ENCODE measurements around the gene APBA2.
"Not testable (repeated sequence)": the region's sequence is repeated elsewhere in the genome, so short reads cannot be mapped to it uniquely, and the experiment has no call there.

Gene APBA2

DNA sequence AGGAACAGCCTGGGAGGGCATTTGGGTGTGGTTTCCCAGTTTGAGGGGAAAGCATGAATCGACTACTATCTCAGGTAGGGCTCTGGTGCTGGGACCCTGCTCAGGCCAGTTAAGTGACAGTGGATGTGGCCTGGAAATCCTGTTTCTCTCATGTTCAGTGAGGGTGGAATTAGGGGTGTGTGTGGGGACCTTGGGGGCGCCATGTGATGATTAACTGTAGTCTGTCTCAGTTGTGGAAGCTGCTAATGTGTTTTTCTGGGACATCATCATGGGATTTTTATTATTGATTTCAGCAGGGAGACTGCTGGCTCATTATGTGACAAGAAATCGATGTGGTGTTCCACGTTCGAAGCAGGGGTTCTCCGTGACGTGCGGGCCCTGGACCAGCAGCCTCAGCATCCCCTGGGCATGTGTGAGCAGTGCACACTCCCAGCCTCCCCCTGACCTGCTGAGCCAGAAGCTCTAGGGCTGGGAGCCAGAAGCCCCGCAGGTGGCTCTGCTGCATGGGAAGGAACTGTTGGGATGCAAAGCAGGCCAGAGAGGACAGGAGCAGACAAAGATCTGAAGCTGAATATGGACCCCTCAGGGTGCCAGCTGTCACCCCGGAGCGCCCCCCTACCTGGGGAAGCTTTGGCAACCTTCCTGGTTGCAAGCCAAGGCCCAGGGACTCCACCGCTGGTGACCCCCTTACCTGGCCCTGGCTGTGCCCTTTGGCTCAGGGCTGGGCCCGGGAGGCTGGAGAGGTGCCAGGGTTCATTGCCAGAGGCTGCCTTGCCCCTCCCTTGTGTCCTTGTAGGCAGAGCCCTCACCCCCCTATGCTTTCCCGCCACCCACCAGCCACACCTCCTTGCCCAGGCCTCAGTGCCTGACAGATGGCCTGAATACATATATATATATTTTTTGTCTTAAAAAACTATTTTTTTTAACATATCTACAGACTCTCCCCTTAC lies 149.8 kb downstream of the APBA2 start:
- DNase-seq (ENCODE audit: low read depth, low spot score), result no peak

DNA sequence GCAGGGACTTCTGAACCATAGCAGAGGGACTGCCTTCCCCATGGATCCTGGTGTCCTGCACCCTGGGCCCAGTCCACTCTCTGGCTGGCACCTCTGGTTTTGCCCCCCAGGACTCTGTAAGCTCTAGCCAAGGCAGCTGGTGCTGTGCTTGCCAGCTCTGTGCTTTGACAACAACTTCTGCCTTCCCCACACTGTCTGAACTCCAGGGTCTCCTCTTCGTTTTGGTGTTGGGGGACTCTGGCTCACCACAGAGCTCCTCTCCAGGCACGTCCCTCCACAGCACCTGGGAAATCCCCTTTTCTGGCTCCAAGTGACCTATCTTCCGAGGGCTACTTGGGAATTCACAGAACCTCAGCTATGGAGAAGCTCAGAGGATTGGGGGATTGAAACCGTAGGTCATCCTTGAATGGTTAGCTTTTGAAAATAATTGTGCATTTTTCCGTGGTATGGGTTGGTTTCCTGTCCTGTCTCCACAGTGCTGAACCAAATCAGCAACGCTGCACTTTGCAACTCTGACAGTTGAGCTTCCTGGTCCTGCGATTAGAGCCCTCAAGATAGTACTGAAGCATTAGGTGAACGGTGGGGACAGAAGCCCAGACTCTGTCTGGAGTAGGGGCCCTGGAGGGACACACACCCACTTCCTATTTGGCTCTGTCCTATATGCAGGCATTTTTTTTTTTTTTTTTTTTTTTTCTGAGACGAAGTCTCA lies 152.4 kb downstream of the APBA2 start:
- DNase-seq (ENCODE audit: low read depth, low spot score), result no peak

DNA sequence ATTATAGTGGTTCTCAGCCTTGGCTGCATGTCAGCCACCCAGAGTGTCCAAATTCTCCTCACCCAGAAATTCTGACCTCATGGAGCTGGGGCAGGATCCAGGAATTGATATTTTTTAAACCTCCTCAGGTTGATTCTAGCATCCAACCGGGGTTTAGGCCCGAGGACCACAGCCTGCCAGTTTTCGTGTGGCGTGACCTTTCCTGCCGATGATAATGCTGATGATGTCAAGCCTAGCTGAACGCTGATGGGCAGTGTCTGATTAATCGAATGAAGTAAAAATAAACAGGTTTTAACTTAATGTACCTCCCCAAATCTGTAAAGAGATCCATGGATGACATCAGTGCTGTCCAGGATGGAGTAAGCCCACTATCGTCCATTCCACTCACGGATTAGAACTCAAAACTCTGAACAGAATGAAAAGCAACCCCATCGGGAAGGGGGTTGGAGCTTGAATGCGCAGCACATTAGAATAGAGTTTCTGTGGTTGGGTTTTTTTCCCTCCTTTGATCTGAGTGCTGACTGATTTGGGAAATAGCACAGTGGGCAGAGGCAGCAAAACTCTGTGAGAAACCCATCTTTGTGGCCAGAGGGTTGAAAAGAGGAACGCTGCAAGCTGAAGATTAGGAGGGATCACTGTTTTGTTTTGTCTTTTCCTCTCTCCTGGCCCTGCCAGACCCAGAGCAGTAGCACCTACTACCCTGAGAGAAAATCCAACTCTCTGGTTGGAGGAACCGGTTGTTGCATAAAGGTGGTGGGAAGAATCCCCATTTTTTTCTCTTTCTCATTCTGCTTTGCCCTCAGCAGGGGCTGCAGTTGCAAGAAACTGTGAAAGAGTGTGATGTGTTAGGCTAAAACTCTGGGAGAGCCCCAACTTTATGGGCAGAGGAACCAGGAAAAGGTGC lies 153.9 kb downstream of the APBA2 start:
- DNase-seq (ENCODE audit: low read depth, low spot score), result no peak

DNA sequence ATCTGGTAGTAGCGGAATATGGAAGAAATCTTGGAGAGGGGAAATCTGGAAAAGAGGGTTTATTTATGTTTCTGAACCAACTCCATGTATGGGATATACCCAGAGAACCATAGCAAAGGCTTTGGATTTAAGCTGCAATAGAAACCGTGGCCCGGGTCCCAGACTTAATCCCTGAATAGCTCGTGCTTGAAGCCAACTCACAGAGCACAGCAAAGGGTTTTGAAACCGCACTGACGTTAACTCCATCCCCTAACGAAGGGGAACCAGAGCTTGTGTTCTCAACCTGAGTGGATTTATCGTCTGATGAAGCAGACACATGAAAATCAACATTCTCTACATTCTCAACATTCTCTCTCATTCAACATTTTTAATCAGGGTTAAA lies 154.6 kb downstream of the APBA2 start:
- DNase-seq (ENCODE audit: low read depth, low spot score), result no peak

DNA sequence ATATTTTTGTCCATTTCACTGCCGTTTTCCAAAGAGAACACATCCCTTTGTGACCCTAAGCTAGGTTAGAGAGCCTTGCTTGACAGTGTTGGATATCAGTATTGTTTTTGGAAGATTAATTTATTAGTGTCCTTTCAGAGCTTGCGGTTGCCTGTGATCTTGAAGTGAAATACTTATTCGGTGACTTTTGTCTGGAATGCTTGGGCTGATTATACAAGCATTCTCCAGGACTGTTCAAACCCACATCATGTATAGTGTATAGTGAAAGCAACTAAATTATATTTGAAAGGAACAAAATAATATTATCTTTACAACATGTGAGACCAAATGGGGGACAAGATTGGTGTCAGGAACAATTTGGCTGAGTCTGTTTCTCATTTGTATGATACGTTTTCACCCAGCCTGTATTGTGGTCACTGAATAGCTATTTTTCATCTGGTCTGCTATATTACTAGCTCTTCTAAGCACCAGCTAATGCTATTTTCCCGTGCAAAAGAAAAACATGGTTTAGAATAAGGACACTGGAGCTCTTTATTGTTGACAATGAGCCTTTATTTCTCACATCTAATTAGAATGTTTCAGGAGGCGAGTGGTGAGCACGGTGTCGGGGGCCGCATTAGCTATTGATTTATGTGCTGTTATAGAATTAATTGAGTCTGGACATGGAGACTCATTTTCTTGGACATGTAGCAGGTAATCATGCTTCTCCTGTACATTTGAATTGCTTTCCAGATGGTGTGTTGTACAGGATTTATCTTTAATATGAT lies 158.1 kb downstream of the APBA2 start:
- DNase-seq (ENCODE audit: low read depth, low spot score), result no peak

DNA sequence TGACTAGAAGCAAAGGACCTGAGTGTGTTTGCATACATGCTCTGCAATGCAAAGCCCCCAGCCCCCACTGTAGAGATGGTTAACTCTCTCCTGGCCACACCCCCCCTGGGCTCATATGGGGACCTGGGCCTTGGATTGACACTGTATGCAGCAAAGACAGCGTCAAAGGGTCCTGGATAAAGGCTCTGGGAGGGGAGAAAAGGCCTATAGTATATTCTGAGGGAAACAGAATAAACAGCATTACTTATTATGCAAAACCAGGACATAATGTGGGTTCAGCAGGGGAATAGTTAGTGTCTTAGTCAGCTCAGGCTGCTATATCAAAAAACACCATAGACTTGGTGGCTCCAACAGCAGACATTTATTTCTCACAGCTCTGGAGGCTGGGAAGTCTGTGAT lies 158.7 kb downstream of the APBA2 start:
- DNase-seq (ENCODE audit: low read depth, low spot score), result no peak

DNA sequence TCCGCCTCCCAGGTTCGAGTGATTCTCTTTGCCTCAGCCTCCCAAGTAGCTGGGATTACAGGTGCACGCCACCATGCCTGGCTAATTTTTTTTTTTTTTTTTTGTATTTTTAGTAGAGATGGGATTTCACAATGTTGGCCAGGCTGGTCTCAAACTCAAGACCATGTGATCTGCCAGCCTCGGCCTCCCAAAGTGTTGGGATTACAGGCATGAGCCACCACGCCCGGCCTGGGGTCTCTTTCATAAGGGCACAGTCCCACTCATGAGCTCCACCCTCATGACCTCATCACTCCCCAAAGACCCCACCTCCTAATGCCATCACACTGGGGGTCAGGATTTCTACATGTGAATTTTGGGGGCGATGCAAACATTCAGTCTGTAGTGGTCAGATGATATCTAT lies 159.4 kb downstream of the APBA2 start:
- DNase-seq (ENCODE audit: low read depth, low spot score), result not testable (repeated sequence)

DNA sequence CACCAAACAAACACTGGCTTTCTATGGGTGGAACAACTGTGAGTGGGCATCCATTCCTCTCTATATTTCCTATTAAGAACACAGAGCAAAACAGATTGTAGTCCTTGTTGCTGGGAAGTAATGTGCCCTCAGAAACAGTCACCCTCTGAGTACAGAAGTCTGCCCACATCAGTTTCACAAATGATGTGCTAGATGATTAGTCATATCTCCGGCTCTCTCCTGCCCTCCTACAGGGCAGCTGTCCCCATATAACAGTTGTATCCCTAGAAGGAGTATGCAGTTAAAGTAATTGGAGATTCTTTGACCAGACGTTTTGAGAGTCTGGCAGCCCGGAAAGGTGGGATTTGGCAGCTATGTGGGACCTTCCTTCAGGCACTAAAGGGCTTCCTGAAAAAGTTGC lies 159.9 kb downstream of the APBA2 start:
- no peak for DNase-seq (ENCODE audit: low read depth, low spot score)

DNA sequence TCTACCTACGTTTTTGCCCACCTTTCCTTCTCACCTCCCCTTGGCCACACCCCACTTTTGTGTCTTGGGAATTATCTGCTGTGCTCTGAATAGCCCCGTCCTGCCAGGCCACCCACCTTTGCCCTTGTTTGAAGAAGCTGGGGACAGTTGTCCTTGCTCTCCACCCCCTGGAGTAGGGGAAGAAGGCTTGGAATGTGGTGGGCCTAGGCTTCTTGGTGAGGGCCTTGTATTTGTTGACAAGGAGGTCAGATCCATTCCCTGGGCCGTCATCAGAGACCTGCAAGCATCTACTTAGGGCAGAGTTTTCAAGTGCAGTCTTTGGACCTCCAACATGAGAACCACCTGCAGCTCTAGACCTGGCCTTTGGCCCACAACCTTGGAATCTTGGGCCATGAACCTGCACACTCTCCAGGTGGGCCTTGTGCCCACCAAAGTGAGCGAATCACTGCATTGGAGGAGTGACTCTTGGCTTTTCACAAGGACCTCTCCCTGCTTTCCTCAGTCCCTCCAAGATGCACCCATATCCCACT lies 160.6 kb downstream of the APBA2 start:
- no peak for DNase-seq (ENCODE audit: low read depth, low spot score)

DNA sequence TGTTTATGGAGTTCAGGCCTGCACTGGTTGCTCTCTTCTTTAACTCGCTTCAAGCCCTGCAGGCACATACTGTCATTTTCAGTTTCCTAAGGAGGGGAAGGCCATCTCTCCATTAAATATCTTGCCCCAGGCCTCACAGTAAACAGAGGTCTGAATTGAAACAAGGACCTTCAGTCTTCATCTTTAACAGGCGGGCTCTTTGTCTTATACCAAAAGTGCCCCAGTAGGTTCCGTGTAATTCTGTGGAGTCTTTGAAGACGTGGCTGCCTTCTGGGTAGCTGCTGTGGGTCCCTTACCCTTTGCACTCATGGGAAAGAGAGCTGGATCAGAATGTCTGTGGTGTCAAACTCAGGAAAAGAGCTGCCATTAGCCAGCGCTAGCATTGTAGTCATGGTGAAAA lies 161.2 kb downstream of the APBA2 start:
- no peak for DNase-seq (ENCODE audit: low read depth, low spot score)

DNA sequence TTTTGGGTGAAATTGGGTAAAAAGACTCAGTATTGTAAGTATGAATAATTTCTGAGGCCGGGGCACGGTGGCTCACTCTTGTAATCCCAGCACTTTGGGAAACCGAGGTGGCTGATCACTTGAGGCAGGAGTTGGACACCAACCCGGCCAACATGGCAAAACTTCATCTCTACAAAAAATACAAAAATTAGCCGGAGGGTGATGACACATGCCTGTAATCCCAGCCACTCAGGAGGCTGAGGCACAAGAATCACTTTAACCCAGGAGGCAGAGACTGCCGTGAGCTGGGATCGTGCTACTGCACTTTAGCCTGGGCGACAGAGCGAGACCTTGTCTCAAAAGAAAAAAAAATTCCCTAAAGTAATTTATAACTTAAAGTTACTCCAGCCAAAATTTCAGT lies 162.2 kb downstream of the APBA2 start:
- no peak for DNase-seq (ENCODE audit: low read depth, low spot score)

DNA sequence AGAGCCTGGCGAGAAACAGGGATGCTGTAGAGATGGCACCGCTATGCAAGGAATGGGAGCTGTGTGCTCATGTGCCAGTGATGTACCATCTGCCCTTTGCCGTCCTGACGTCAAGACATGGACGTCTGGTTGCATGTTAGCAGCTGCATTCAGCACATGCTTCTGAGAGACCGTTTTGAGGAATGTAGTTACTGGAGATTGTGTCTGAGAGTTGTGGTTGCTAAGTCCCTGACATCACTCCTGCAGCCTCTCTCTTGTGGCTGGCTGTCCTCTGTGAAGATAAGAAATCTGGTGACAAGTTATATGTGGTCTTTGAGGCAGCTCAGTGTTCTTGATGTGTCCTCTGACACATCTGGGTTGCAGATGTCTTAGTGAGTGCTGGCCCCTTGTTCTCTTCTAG lies 165.1 kb downstream of the APBA2 start:
- no peak for DNase-seq (ENCODE audit: low read depth, low spot score)

DNA sequence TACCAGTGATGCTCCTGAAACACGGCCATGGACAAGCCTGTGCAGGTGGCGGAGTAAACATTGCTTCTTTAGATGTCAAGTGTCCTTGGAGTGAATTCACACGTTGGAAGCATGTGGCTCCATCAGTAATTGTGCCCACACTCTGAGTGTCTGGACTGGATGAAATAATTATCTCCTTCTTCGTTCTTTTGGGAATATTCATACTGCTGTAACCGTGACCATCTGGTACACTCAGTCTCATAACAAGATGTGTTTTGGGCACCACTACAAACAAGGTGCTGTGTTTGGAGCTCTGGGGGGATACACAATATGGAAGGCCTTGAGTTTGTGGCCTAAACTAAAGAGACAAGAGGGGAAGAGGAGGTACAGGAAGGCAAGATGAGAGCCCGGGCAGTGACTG lies 165.6 kb downstream of the APBA2 start:
- no peak for DNase-seq (ENCODE audit: low read depth, low spot score)

DNA sequence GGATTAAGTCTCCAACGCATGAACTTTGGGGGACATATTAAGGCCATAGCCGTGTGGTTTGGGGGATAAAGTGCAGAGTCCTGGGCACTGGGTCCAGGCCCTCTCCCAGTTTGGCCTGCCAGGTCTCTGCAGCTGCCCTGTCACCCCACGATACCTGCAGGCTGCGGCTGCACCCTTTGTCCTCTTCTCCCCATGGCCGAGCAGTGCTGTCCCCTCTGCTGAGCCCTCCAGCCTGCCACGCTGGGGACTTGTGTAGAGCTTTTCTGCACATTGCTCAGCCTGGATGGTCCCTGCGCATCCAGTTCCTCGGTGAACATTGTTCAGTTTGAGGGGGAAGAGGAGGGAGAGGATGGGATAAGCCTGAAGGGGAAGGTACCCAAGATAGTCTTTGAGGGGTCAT lies 167.2 kb downstream of the APBA2 start:
- DNase-seq (ENCODE audit: low read depth, low spot score), result no peak

DNA sequence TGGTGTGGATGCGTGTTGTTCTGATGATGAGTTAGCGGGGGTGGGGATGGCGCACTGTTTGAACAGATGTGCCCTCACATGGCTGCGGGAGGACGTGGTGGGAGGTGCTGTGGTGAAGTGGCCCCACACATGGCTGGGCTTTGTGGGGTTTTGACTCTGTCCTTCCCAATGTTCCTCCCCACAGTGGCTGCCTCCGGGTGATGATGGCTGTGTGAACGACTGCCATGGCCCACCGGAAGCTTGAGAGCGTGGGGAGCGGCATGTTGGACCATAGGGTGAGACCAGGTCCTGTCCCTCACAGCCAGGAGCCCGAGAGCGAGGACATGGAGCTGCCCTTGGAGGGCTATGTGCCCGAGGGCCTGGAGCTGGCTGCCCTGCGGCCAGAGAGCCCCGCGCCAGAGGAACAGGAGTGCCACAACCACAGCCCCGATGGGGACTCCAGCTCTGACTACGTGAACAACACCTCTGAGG lies 167.9 kb downstream of the APBA2 start:
- DNase-seq (ENCODE audit: low read depth, low spot score), result no peak

DNA sequence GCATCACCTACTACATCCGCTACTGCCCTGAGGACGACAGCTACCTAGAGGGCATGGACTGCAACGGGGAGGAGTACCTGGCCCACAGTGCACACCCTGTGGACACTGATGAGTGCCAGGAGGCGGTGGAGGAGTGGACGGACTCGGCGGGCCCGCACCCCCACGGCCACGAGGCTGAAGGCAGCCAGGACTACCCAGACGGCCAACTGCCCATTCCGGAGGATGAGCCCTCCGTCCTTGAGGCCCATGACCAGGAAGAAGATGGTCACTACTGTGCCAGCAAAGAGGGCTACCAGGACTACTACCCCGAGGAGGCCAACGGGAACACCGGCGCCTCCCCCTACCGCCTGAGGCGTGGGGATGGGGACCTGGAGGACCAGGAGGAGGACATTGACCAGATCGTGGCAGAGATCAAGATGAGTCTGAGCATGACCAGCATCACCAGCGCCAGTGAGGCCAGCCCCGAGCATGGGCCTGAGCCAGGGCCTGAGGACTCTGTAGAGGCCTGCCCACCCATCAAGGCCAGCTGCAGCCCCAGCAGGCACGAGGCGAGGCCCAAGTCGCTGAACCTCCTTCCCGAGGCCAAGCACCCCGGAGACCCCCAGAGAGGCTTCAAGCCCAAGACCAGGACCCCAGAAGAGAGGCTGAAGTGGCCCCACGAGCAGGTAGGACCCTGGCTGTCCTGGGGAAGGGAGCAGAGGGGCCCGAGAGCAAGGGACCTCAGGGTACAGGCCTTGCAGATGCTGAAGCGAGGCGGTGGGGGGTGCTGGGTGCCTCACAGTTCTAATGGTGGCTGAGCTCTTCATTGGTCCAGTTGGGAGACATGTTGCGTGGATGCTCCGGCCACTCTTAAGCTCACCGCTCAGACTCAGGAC lies 168.6 kb downstream of the APBA2 start:
- no peak for DNase-seq (ENCODE audit: low read depth, low spot score)

DNA sequence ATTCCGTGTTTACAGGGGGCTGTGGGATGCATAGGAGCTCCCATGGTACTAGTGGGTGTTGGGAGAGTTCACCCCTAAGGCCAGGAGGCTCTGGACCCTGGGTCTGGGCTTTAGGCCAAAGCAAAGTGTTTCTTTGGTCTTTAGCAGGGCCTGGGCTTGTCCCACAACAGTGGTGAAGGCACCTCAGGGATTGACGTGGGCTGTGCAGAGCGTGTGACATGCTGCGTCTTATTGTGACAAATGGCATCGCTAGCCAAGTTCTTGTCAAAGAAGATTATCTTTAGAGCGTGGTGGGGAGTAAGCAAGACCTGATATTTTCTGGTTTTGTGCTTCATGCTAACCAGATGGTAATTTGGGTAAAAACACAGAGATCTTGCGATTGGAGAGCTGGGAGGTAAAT lies 170.1 kb downstream of the APBA2 start:
- no peak for DNase-seq (ENCODE audit: low read depth, low spot score)

DNA sequence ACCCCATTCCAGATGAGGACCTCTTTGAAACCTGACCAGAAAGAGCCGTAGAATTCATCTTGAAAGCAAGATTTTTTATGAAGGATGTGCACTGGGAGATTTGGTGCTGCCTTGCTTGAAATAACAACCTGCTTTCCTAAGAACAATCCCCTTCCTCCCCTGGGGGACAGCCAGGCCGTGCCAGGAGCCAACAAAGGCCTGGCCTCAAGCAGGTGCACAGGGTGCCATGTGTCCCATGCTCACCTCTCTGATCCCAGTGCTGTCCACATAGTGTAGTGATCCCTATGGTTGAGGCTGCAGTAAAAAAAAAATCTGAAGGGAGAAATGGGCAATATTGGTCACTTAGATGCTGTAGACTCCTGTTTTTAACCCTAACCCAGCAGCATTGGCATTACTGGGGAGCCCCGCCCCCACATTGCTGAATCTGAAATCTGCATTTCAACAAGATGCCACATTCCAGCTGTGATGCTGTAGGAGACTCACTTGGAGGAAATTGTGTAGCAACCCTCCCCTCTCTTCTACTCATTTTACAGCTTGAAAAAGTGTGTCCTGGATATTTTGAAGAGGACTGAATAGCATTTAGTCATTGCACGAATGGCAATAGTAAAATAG lies 171.2 kb downstream of the APBA2 start:
- no peak for DNase-seq (ENCODE audit: low read depth, low spot score)

DNA sequence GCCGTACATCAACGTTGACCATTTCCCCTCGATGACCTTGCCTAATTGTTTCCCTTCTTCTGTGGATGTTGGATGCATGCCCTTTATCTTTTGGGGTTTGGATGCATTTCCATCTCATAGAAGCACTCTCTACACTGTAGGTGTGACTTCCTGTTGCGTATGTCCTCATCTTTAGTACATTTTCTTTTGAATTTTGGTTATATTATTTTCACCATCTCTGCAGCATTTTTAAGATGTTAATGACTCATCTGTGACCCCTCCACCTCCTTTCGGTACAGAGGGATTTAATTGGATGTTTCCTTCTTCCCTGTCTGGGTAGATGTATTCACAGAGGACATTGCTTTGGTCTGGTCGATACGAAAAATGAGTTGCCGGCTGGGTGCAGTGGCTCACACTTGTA lies 172.1 kb downstream of the APBA2 start:
- DNase-seq (ENCODE audit: low read depth, low spot score), result no peak
